Measurements from ENCODE around the gene KIF12. TPM values are rescaled to one million over a fixed set of nuclear protein-coding genes. Genes with fewer than 3 reads are reported as not detected.

Gene KIF12
- total RNA-seq, 1 donor, result not detected

DNA sequence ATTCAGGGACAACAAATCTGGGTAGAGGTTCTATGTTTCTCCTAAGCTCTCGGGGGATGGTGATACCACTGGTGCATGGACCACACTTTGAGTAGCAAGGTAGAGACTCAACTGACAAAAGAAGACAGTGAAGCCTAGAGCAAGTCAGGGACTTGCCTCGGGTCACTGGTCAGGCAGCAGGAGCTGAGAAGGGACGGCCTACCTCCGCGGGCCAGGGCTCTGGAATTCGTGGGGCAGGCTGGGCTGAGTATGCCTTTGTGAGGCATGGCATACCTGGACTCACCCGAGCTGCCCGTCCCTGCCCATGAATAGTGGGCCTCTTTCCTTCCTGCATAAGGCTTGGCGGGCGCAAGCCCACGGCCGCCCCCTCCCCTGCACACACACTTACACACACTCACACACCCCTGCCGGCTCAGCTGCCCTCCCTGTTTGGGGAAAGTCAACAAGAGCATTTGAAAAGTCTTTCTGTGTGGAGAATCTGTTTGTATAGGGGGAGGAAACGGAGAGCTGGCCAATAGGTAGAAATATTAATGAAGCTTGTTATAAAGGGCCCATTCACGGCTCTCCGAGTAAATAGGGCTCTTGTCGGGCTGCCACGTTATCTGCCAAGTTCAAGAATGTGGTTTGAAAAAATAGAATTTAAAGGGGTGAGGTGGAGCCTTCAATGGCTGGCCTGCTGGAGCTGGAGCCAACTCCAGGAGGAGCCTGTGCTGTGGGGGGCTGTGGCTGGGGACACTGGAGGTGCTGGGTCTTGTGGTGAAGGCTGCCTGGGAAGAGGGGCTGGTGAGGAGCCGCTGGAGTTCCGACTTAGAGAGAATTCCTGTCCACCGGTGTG is 19.1 kb upstream of the KIF12 start:
- DNase-seq (ENCODE audit: low read depth), result no peak
- TF ChIP-seq, protein P1, sequence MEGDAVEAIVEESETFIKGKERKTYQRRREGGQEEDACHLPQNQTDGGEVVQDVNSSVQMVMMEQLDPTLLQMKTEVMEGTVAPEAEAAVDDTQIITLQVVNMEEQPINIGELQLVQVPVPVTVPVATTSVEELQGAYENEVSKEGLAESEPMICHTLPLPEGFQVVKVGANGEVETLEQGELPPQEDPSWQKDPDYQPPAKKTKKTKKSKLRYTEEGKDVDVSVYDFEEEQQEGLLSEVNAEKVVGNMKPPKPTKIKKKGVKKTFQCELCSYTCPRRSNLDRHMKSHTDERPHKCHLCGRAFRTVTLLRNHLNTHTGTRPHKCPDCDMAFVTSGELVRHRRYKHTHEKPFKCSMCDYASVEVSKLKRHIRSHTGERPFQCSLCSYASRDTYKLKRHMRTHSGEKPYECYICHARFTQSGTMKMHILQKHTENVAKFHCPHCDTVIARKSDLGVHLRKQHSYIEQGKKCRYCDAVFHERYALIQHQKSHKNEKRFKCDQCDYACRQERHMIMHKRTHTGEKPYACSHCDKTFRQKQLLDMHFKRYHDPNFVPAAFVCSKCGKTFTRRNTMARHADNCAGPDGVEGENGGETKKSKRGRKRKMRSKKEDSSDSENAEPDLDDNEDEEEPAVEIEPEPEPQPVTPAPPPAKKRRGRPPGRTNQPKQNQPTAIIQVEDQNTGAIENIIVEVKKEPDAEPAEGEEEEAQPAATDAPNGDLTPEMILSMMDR (IDR thresholded peaks at IDR 0.05; ENCODE audit: insufficient read depth, low read depth, low read length), result no peak

DNA sequence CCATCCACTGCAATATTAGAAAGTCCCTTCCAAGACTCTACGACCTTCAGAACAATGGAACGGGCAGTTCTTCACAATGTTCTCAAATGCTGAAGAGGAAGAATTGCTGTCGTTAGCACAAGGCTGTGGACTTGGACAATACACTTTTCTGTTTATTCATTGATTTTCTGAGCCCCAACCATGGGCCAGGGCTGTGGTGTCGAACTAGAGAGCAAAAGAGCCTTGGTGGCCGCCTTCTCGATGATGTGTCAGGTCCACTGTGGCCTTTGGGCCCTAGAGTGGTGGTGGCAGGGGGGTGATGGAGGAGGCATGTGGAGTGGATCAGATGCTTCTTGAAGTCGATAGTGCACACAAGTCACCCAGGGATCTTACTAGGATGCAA is 18.5 kb upstream of the KIF12 start:
- DNase-seq (ENCODE audit: low read depth), result no peak
- H3K4me3 ChIP-seq (ENCODE audit: low read depth, low read length), result no peak overlapping the region
- TF ChIP-seq, protein P1 (IDR thresholded peaks at IDR 0.05; ENCODE audit: insufficient read depth, low read depth, low read length), result no peak

More for the DNA sequence above, 19.1 kb upstream of the KIF12 start:
- H3K4me3 ChIP-seq (ENCODE audit: low read depth, low read length), result no peak overlapping the region

GRCh38 chr9:114116126-114116747 is 17.1 kb upstream of the KIF12 start:
- no peak overlapping the region for H3K4me3 ChIP-seq (ENCODE audit: low read depth, low read length)
- no peak for DNase-seq (ENCODE audit: low read depth)
- TF ChIP-seq, protein P1 (IDR thresholded peaks at IDR 0.05; ENCODE audit: insufficient read depth, low read depth, low read length), result no peak

DNA sequence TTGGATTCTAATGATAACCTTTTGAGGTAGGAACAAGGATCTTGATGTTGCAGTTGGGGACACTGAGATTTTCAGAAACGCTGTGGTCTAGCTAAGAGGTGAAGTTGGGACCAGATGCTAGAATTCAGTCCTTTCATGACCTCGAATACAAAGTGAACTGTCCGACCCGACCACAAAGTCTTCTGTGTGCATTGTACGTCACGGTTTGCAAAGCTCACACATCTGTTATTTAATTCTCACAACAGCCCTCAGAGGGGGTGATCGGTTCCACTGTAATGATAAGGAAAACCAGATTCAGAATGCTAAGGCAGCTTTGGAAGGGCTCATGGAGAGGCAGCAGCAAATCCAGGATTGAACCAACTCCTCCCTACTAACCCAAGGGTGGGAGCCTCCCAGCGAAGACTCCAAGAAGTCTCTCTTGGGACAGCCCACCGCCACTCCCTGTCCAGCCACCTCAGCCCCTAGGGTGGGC is 16.6 kb upstream of the KIF12 start:
- TF ChIP-seq, protein P1 (IDR thresholded peaks at IDR 0.05; ENCODE audit: insufficient read depth, low read depth, low read length), result no peak
- H3K4me3 ChIP-seq (ENCODE audit: low read depth, low read length), result no peak overlapping the region
- peak; percentile 7 for DNase-seq (ENCODE audit: low read depth)

GRCh38 chr9:114114364-114114763 is 15.3 kb upstream of the KIF12 start:
- TF ChIP-seq, protein P1 (IDR thresholded peaks at IDR 0.05; ENCODE audit: insufficient read depth, low read depth, low read length), result no peak
- DNase-seq (ENCODE audit: low read depth), result no peak

DNA sequence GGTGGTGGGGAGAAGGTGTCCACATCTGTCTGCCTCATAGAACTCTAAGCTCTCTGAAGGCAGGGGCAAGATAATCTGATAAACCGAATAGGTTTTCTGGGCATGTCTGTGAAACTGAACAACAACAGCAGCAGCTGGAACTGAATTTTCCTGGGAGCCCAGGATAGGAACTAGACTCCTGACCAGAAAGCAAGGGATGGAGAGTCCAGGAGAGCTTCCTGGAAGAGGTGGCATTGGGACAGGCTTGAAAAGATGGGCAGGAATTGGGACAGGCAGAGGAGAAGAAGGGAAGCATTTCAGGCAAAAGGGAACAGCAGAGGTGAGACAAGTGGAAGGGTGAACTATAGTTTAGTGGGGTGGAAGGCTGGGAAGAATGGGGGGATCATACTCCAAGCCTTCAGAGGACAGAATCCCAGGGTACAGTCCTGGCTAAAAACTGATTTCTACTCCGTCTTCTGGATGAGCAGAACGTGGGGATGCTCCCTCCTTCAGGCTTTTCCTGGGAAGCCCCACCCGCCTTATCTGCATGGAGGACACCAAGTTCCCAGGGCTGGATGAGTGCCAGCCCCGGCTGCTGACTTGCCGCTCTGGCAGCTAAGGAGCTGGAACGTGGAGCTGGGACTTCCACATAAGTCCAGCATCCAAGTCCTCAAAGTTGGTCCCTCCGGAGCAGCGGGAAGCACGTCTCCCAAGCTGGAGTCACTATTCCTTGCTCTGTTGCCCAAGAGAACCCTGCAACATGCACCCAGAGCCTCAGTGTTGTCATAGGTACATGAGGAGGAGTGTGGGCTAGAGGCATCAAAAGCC is 13.9 kb upstream of the KIF12 start:
- DNase-seq (ENCODE audit: low read depth), result peak; percentile 65
- TF ChIP-seq, protein P1 (IDR thresholded peaks at IDR 0.05; ENCODE audit: insufficient read depth, low read depth, low read length), result no peak
- H3K4me3 ChIP-seq (ENCODE audit: low read depth, low read length), result no peak overlapping the region

More at GRCh38 chr9:114114364-114114763, 15.3 kb upstream of the KIF12 start:
- no peak overlapping the region for H3K4me3 ChIP-seq (ENCODE audit: low read depth, low read length)
